ENCODE data around the gene SAMD10.
A peak's percentile ranks its signal among the peaks of the same experiment; 100 is the strongest.
"Not testable (repeated sequence)": the region's sequence is repeated elsewhere in the genome, so short reads cannot be mapped to it uniquely, and the experiment has no call there.

The SAMD10 gene

DNA sequence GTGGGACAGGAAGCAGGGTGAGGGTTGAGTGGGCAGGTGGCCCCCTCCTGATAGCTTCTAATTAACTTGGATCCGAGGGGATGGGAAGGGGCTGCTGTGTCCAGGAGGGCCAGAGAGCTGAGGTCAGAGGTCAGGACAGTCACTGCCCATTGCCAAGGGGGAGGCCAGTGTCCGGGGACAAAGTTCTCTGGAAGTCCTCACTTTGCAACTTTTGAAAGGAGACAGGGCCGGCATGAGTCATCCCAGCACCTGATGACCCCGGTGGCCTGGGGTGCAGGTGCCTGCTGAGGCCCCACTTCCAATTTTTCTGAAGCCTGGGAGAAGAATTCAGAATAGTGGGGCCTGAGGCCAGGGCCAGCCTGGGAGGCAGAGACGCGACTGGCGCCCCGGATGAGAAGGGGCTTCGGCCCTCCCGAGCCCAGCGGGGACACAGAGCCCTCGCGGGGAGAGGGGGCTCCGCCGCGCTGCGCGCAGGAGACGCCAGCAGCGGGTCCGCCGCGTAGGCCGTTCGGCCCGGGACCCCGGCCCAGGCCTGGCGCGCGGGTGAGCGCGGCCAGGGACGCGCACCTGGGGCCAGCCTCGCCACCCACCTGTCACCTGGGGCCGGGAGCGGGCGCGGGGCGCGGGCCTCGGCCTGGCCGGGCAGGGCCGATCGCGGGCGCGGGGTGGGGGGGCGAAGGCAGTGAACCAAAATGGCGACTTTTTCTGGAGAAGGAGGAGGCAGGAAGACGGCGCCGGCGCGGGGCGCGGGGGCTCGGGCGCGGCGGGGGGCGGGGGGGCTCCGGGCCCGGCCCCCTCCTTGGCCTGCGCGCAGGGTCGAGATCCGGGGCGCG, 10.3 kb downstream of the SAMD10 start:
- DNase-seq (ENCODE audit: low read depth in 3 of 3) = no peak

- DNase-seq (ENCODE audit: low read depth in 3 of 3) = no peak
Observed at GRCh38 chr20:63968136-63968927, 11.1 kb downstream of the SAMD10 start.

- no peak for DNase-seq (ENCODE audit: low read depth in 3 of 3)
Observed at GRCh38 chr20:63967330-63968135, 11.9 kb downstream of the SAMD10 start.

- DNase-seq (ENCODE audit: low read depth in 3 of 3) = no peak
Observed at GRCh38 chr20:63966944-63967322, 12.5 kb downstream of the SAMD10 start.

DNA sequence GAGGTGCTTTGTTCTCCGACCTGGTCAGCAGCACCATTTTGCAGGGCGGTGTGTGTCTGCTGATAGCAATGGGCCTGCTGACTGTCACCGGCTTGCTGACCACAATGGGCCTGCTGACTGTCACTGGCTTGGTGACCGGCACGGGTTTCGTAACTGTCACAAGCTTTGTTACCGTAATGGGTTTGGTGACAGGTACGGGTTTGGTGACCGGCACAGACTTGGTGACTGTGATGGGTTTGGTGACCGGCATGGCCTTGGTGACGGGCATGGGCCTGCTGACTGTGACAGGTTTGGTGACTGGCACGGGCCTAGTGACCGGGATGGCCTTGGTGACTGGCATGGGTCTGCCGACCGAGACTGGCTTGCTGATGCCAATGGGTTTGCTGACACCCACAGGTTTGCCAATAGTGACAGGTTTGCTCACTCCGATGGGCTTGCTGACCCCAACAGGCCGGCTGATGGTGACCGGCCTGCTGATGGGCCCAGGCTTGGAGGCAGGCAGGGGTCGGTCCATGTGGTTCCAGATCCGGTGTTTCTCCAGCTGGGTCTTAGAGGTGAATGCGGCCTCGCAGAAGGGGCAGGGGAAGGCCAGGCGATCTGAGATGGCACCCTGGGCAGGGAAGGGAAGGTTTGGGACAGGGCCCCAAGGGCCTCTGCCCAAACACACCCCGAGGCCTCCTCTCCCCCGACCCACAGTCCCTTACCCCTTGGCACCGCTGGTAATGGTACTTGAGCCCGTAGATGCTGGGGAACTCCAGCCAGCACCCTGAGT, 13.1 kb downstream of the SAMD10 start:
- no peak for DNase-seq (ENCODE audit: low read depth in 3 of 3)

DNA sequence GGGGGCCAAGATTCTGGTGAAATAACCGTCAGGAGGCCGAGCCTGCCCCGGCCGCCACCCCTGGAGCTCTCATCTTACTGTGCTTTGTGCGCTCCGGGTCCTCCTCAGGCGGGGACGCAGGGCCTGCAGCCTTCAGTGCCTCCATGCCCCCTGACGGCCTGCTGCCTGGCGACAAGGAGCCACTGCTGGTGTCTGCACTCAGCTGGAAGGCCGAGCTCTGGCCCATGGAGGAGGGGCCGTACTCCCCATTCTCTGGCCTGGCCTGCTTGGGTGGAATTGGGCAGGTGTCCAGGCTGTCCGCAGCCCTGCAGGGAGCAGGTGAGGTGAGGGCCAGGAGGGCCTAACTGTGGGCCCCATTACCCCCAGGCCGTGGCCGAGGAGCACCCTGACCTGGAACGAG, 15.0 kb downstream of the SAMD10 start:
- no peak for DNase-seq (ENCODE audit: low read depth in 3 of 3)

DNA sequence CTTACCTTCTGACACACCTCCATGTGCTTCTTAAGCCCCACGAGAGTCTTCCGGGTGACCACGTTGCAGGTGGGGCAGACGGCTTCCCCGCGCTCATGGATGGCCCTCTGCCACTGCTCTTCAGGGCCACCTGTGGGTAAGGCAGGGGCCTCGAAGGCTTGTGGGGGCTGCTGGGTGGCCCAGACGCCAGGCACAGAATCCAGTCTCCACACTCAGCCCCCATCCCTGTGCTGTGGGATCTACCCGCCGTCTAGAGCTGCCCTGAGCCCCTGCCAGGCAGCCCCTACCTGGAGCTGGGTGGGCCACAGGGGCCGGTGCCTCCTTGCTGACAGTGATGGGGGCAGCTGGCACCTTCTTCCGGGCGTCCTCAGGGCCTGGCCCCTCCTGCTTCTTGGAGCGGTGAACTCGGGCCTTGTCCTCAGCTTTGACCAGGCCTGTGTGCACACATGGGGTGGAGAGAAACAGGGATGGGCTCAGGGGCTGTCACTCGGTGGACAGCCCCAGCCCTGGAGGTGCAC, 15.6 kb downstream of the SAMD10 start:
- DNase-seq (ENCODE audit: low read depth in 3 of 3) = no peak

GRCh38 chr20:63963348-63963741, 16.1 kb downstream of the SAMD10 start:
- no peak for DNase-seq (ENCODE audit: low read depth in 3 of 3)

GRCh38 chr20:63962426-63963347, 16.8 kb downstream of the SAMD10 start:
- no peak for DNase-seq (ENCODE audit: low read depth in 3 of 3)

GRCh38 chr20:63961664-63962425, 17.6 kb downstream of the SAMD10 start:
- DNase-seq (ENCODE audit: low read depth in 3 of 3) = no peak

- DNase-seq (ENCODE audit: low read depth in 3 of 3) = not testable (repeated sequence)
Observed at GRCh38 chr20:63960654-63961621, 18.5 kb downstream of the SAMD10 start.

- DNase-seq (ENCODE audit: low read depth in 3 of 3) = no peak
Observed at GRCh38 chr20:63959699-63960075, 19.8 kb downstream of the SAMD10 start.

GRCh38 chr20:63958964-63959698, 20.3 kb downstream of the SAMD10 start:
- DNase-seq (ENCODE audit: low read depth in 3 of 3) = no peak

DNA sequence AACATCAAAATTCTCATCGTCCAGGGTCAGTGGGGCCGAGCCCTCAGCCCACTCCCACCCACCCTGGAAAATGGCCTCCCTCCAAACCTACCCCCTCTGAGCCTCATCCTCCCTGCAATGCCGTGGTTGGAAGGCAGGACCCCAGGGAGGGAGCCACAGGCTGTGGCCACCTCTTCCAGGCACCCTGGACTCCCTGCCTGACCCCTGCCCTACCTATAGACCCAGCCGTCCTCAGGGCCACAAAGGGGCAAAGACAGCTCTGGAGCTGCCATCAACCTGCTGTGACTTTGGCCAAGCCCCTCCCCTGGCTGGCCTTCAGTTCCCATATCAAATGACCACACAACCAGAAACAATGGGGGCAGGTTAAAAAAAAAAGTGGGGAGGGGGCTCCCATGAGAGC, 21.0 kb downstream of the SAMD10 start:
- DNase-seq (ENCODE audit: low read depth in 3 of 3) = no peak

GRCh38 chr20:63957690-63958441, 21.6 kb downstream of the SAMD10 start:
- peak in 1 of 3 experiments; percentile 66 for DNase-seq (ENCODE audit: low read depth in 3 of 3)

- peak in 2 of 3 experiments; percentile 60 to 71 for DNase-seq (ENCODE audit: low read depth in 3 of 3)
Observed at GRCh38 chr20:63957004-63957689, 22.3 kb downstream of the SAMD10 start.
